DOHH2 (cell line): Measurements from ENCODE around the gene APOBEC3G.

Source experiments
- H3F3A ChIP-seq: fragments of 200-600 bp; sonication (generic), shearing (Covaris generic); 2 replicates; pipeline ENCODE4 v1.6.0; 2016; ENCODE audit warnings: antibody characterized with exemption, mild to moderate bottlenecking; ENCODE audit not compliant: control insufficient read depth, insufficient read depth
- H3K27ac ChIP-seq: fragments of 200-600 bp; sonication (generic); 2 replicates; pipeline ENCODE4 v1.5.1; 2014; ENCODE audit warnings: low read depth, mild to moderate bottlenecking, low read length, moderate library complexity
- H3K27me3 ChIP-seq: fragments of 200-600 bp; sonication (generic); 2 replicates; pipeline ENCODE4 v1.6.1; 2014; ENCODE audit warnings: mild to moderate bottlenecking, low read length, mixed read lengths; ENCODE audit not compliant: control insufficient read depth
- H3K36me3 ChIP-seq: fragments of 200-600 bp; sonication (generic); 2 replicates; pipeline ENCODE4 v1.6.1; 2014; ENCODE audit warnings: mild to moderate bottlenecking, low read length, moderate library complexity, mixed read lengths; ENCODE audit not compliant: control insufficient read depth
- H3K4me1 ChIP-seq: fragments of 200-600 bp; sonication (generic); 2 replicates; pipeline ENCODE4 v1.6.1; 2014; ENCODE audit warnings: mild to moderate bottlenecking, low read length, mixed read lengths; ENCODE audit not compliant: control insufficient read depth
- H3K4me2 ChIP-seq: fragments of 200-600 bp; sonication (generic); 2 replicates; pipeline ENCODE4 v1.6.0; 2014; ENCODE audit warnings: mild to moderate bottlenecking, low read length, moderate library complexity
- H3K4me3 ChIP-seq: fragments of 200-600 bp; sonication (generic); 2 replicates; pipeline ENCODE4 v1.5.1; 2014; ENCODE audit warnings: mild to moderate bottlenecking, low read length, mixed read lengths
- H3K79me2 ChIP-seq: fragments of 200-600 bp; sonication (generic); 2 replicates; pipeline ENCODE4 v1.6.1; 2014; ENCODE audit warnings: mild to moderate bottlenecking, low read length, mixed read lengths; ENCODE audit not compliant: control insufficient read depth
- H3K9me2 ChIP-seq: fragments of 200-600 bp; sonication (generic); replicated peaks from 2 replicates; pipeline ENCODE4 v1.6.1; 2014; ENCODE audit warnings: mild to moderate bottlenecking, low read length, mixed read lengths; ENCODE audit not compliant: control insufficient read depth
- H3K9me3 ChIP-seq: fragments of 200-600 bp; sonication (generic); 2 replicates; pipeline ENCODE4 v1.6.1; 2014; ENCODE audit warnings: antibody characterized with exemption, low read length, mixed read lengths; ENCODE audit not compliant: control insufficient read depth, insufficient read depth
- H4K20me1 ChIP-seq: fragments of 200-600 bp; sonication (generic); 2 replicates; pipeline ENCODE4 v1.6.0; 2014; ENCODE audit warnings: low read depth, mild to moderate bottlenecking, antibody characterized with exemption, low read length, moderate library complexity; ENCODE audit not compliant: control insufficient read depth, insufficient read depth
- CTCF ChIP-seq: fragments of 200-600 bp; sonication (generic); IDR thresholded peaks from one replicate; pipeline ENCODE4 v1.5.1; 2014; ENCODE audit warnings: antibody characterized with exemption, mild to moderate bottlenecking, low read depth, low read length; ENCODE audit not compliant: poor library complexity, severe bottlenecking
- EZH2phosphoT487 ChIP-seq: fragments of 200-600 bp; sonication (generic); IDR thresholded peaks from 2 replicates; pipeline ENCODE4 v1.6.1; 2017; ENCODE audit warnings: borderline replicate concordance, mild to moderate bottlenecking, antibody characterized with exemption, low read length, moderate library complexity, mixed read lengths

The APOBEC3G gene

GRCh38 chr22:39133871-39134270 lies 56.8 kb downstream of the APOBEC3G start:
- no peaks in the 10 kb centered on the region for H3K9me2 ChIP-seq
- TF ChIP-seq EZH2phosphoT487 (no peak), CTCF (no peak)

GRCh38 chr22:39134366-39135091 lies 57.5 kb downstream of the APOBEC3G start:
- H3K4me3 ChIP-seq, result no peak overlapping the region
- H3K4me2 ChIP-seq, result no peak overlapping the region
- H3K79me2 ChIP-seq, result no peaks in the 10 kb centered on the region
- TF ChIP-seq CTCF (no peak), EZH2phosphoT487 (no peak)
- H4K20me1 ChIP-seq, result no peaks in the 10 kb centered on the region
- H3K9me2 ChIP-seq, result no peaks in the 10 kb centered on the region
- H3K36me3 ChIP-seq, result no peaks in the 10 kb centered on the region
- H3F3A ChIP-seq, result no peaks in the 10 kb centered on the region
- no peak overlapping the region for H3K27ac ChIP-seq
- H3K4me1 ChIP-seq, result no peaks in the 10 kb centered on the region
- peaks cover 3% of the 10 kb centered on the region; the same call in 1 of the 2 replicates for H3K27me3 ChIP-seq
- no peaks in the 10 kb centered on the region for H3K9me3 ChIP-seq

More at GRCh38 chr22:39133871-39134270, 56.8 kb downstream of the APOBEC3G start:
- H3F3A ChIP-seq, result no peaks in the 10 kb centered on the region
- H3K27me3 ChIP-seq, result peaks cover 3% of the 10 kb centered on the region; the same call in 1 of the 2 replicates
- H3K4me1 ChIP-seq, result no peaks in the 10 kb centered on the region
- H3K4me3 ChIP-seq, result no peak overlapping the region
- no peak overlapping the region for H3K27ac ChIP-seq
- H3K9me3 ChIP-seq, result no peaks in the 10 kb centered on the region
- no peaks in the 10 kb centered on the region for H4K20me1 ChIP-seq
- no peaks in the 10 kb centered on the region for H3K79me2 ChIP-seq
- H3K36me3 ChIP-seq, result no peaks in the 10 kb centered on the region
- H3K4me2 ChIP-seq, result no peak overlapping the region

- no peak overlapping the region for H3K27ac ChIP-seq
- H3K79me2 ChIP-seq, result no peaks in the 10 kb centered on the region
- peak; percentile 78 for TF ChIP-seq CTCF
- TF ChIP-seq EZH2phosphoT487, result no peak
- H3K4me2 ChIP-seq, result no peak overlapping the region
- H4K20me1 ChIP-seq, result no peaks in the 10 kb centered on the region
- H3K9me2 ChIP-seq, result no peaks in the 10 kb centered on the region
- no peaks in the 10 kb centered on the region for H3F3A ChIP-seq
- H3K27me3 ChIP-seq, result peaks cover 3% of the 10 kb centered on the region; the same call in 1 of the 2 replicates
- H3K4me3 ChIP-seq, result no peak overlapping the region
- no peaks in the 10 kb centered on the region for H3K4me1 ChIP-seq
- no peaks in the 10 kb centered on the region for H3K36me3 ChIP-seq
- H3K9me3 ChIP-seq, result no peaks in the 10 kb centered on the region
These were observed 58.2 kb downstream of the APOBEC3G start for GRCh38 chr22:39135092-39135896.
